OCI-LY3 (cell line): ENCODE results near the gene CYFIP2.

Experiments used
- H2AFZ ChIP-seq: fragments of 200-600, 300-600 bp; shearing (Covaris generic); 2 replicates; pipeline ENCODE4 v1.6.0; 2014; ENCODE audit warnings: antibody characterized with exemption, low read depth, low read length
- H3K27ac ChIP-seq: fragments of 200-600, 300-600 bp; sonication (generic); 2 replicates; pipeline ENCODE4 v1.5.1; 2014; ENCODE audit warnings: mild to moderate bottlenecking, low read length, moderate library complexity, mixed read lengths
- H3K27me3 ChIP-seq: fragments of 200-600, 300-600 bp; sonication (generic); 2 replicates; pipeline ENCODE4 v1.6.1; 2014; ENCODE audit warnings: low read depth, low read length, mixed read lengths
- H3K36me3 ChIP-seq: fragments of 200-600, 300-600 bp; sonication (generic); replicated peaks from 2 replicates; pipeline ENCODE3; 2014; ENCODE audit warnings: low read depth, low read length, mixed read lengths
- H3K4me1 ChIP-seq: fragments of 300-600, 200-600 bp; sonication (generic); 2 replicates; pipeline ENCODE4 v1.6.1; 2014; ENCODE audit warnings: low read length, mixed read lengths
- H3K4me2 ChIP-seq: fragments of 200-600, 300-600 bp; sonication (generic); 2 replicates; pipeline ENCODE4 v1.6.1; 2014; ENCODE audit warnings: low read length, mixed read lengths
- H3K4me3 ChIP-seq: fragments of 300-600, 200-600 bp; sonication (generic); 2 replicates; pipeline ENCODE4 v1.5.1; 2014; ENCODE audit warnings: antibody characterized with exemption, mild to moderate bottlenecking, low read length, moderate library complexity
- H3K79me2 ChIP-seq: fragments of 300-600, 200-600 bp; shearing (Covaris generic); 2 replicates; pipeline ENCODE4 v1.6.1; 2014; ENCODE audit warnings: mild to moderate bottlenecking, low read length, mixed read lengths
- H3K9ac ChIP-seq: fragments of 300-600, 200-600 bp; shearing (Covaris generic); 2 replicates; pipeline ENCODE4 v1.6.0; 2014; ENCODE audit warnings: mild to moderate bottlenecking, low read length, moderate library complexity
- H3K9me3 ChIP-seq: fragments of 200-600, 300-600 bp; shearing (Covaris generic); 2 replicates; pipeline ENCODE4 v1.6.1; 2014; ENCODE audit warnings: low read length, mixed read lengths; ENCODE audit not compliant: insufficient read depth
- H4K20me1 ChIP-seq: fragments of 200-600, 300-600 bp; sonication (generic); 2 replicates; pipeline ENCODE4 v1.6.1; 2016; ENCODE audit warnings: low read length, mixed read lengths; ENCODE audit not compliant: insufficient read depth
- EZH2phosphoT487 ChIP-seq: fragments of 200-600 bp; shearing (Covaris generic); IDR thresholded peaks from 2 replicates; pipeline ENCODE4 v1.6.1; 2018; ENCODE audit warnings: antibody characterized with exemption, mixed run types, low read depth
- TF ChIP-seq, protein P1 (sequence below): fragments of 200-600, 300-600 bp; sonication (generic); IDR thresholded peaks from 2 replicates; pipeline ENCODE4 v1.5.1; 2014; ENCODE audit warnings: antibody characterized with exemption, low read length, low read depth

Gene CYFIP2

DNA sequence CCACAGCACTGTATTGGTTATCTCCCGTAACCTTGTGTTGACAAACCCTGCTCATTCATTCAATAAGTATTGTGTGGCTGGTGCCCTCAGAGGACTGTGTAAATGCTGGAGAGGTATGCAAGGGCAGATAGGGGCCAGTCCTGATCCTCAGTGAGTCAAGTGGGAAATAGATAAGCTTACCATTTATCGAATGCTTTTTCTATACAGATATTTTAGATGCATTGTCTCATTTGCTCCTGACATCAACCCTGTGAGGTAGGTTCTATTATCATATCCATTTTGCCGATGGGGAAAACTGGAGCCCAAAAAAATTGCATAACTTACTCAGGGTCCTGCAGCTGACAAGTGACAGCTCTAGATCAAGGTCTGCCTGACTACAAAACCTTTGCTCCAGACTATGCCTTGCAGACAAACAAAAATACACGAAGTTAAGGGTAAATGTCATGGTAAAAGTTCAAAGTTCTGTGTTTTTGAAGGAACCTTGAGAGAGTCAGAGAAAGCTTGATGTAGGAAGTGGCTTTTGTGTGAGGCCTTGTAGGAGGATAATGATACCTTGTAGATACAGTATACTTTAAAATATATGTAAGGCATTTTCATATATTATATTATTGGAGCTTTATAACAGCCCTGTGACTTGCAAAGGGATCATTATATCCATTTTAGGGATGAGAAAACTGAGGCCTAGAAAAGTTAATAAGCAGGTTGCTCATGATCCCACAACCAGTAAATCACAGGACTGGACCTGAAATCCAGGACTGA lies 22.7 kb downstream of the CYFIP2 start:
- Histone ChIP-seq H3K9me3 (no peaks in the 10 kb centered on the region), H3K27me3 (no peaks in the 10 kb centered on the region), H3K4me2 (no peak overlapping the region), H3K36me3 (peaks cover 40% of the 10 kb centered on the region), H3K9ac (no peak overlapping the region), H3K79me2 (peaks cover 16% of the 10 kb centered on the region), H2AFZ (no peak overlapping the region), H4K20me1 (peaks cover 2% of the 10 kb centered on the region; the same call in 1 of the 2 replicates), H3K27ac (no peak overlapping the region), H3K4me1 (peaks cover 29% of the 10 kb centered on the region), H3K4me3 (no peak overlapping the region)
- TF ChIP-seq, protein P1, sequence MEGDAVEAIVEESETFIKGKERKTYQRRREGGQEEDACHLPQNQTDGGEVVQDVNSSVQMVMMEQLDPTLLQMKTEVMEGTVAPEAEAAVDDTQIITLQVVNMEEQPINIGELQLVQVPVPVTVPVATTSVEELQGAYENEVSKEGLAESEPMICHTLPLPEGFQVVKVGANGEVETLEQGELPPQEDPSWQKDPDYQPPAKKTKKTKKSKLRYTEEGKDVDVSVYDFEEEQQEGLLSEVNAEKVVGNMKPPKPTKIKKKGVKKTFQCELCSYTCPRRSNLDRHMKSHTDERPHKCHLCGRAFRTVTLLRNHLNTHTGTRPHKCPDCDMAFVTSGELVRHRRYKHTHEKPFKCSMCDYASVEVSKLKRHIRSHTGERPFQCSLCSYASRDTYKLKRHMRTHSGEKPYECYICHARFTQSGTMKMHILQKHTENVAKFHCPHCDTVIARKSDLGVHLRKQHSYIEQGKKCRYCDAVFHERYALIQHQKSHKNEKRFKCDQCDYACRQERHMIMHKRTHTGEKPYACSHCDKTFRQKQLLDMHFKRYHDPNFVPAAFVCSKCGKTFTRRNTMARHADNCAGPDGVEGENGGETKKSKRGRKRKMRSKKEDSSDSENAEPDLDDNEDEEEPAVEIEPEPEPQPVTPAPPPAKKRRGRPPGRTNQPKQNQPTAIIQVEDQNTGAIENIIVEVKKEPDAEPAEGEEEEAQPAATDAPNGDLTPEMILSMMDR, result no peak
- TF ChIP-seq EZH2phosphoT487, result no peak

DNA sequence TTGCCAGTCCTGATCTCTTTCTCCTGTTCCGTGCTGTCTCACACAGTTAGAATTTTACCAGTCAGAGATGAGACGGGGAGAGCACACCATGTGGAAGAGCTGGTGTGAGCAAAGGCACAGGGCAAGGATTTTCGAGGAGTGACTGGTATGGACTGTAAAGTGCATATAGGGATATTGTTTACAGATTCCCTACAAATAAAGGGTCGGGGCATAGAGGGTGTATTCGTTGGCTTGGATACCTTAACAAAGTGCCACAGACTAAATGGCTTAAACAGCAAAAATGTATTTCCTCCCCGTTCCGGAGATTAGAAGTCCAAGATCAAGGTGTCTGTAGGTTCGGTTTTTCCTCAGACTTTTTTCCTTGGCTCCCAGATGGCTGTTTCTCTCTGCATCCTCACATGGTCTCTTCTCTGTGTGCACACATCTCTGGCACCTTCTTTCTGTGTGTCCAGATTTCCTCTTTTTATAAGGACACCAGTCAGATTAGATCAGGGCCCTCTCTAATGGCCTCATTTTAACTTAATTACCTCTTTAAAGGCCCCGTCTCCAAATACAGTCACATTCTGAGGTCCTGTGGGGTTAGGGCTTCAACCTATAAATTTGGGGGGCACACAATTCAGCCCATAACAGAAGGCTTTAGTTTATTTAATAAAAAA lies 23.4 kb downstream of the CYFIP2 start:
- Histone ChIP-seq H3K27me3 (no peaks in the 10 kb centered on the region), H3K36me3 (peaks cover 40% of the 10 kb centered on the region), H2AFZ (no peak overlapping the region), H4K20me1 (no peaks in the 10 kb centered on the region), H3K4me3 (no peak overlapping the region), H3K9ac (no peak overlapping the region), H3K9me3 (no peaks in the 10 kb centered on the region), H3K4me1 (peaks cover 22% of the 10 kb centered on the region), H3K79me2 (peaks cover 10% of the 10 kb centered on the region), H3K27ac (no peak overlapping the region), H3K4me2 (no peak overlapping the region)
- TF ChIP-seq, protein P1, result no peak
- TF ChIP-seq EZH2phosphoT487, result no peak

DNA sequence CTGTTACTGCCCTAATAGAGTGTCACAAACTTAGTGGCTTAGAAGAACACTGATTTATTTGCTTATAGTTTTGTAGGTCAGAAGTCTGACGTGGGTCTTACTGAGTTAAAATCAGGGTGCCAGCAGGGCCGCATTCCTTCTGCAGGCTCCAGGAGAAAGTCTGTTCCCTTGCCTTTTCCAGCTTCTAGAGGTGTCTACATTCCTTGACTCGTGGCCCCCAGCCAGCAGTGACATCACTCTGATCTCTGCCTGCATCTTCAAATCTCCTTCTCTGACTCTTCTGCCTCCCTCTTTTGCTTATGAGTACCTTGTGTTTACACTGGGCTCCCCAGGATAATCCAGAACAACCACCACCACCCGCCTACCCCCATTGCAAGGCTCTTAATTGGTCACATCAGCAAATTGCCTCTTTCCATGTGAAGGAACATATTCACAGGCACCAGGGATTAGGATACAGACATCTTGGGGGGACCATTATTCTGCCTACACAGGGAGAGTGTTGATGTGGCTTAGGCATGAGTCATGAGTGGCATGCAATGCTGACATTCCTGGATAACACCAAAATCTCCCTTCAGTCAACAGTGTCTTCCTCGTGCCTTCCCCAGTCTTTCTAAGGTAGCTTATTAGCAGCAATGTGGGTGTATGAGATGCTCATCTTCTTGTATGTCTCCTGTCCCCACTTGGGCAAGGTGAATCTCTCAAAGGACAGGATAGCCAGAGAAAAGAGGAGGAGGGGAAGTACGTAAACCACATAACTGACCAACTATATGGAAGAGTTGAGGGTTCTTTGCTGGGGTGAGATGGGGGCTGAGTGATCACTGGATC lies 24.4 kb downstream of the CYFIP2 start:
- no peaks in the 10 kb centered on the region for H3K9me3 ChIP-seq
- H3K9ac ChIP-seq, result no peak overlapping the region
- H3K36me3 ChIP-seq, result peaks cover 40% of the 10 kb centered on the region
- no peak overlapping the region for H2AFZ ChIP-seq
- H3K27ac ChIP-seq, result peak overlapping the region; percentile 58
- H3K27me3 ChIP-seq, result no peaks in the 10 kb centered on the region
- H3K4me3 ChIP-seq, result no peak overlapping the region
- no peaks in the 10 kb centered on the region for H4K20me1 ChIP-seq
- no peaks in the 10 kb centered on the region; the same call in 1 of the 2 replicates for H3K79me2 ChIP-seq
- TF ChIP-seq, protein P1, result no peak
- no peak for TF ChIP-seq EZH2phosphoT487
- peaks cover 18% of the 10 kb centered on the region for H3K4me1 ChIP-seq
- no peak overlapping the region for H3K4me2 ChIP-seq
